ENCODE results near the gene TAS1R1. TPM values are rescaled to one million over a fixed set of nuclear protein-coding genes. Genes with fewer than 3 reads are reported as not detected.

TAS1R1 gene
- total and polyA plus RNA-seq, 9 of the 15 experiments (the other 6 are each of a cell fraction or from before 2014, with no cell fraction given), result 0.06 TPM; not detected in 8

DNA sequence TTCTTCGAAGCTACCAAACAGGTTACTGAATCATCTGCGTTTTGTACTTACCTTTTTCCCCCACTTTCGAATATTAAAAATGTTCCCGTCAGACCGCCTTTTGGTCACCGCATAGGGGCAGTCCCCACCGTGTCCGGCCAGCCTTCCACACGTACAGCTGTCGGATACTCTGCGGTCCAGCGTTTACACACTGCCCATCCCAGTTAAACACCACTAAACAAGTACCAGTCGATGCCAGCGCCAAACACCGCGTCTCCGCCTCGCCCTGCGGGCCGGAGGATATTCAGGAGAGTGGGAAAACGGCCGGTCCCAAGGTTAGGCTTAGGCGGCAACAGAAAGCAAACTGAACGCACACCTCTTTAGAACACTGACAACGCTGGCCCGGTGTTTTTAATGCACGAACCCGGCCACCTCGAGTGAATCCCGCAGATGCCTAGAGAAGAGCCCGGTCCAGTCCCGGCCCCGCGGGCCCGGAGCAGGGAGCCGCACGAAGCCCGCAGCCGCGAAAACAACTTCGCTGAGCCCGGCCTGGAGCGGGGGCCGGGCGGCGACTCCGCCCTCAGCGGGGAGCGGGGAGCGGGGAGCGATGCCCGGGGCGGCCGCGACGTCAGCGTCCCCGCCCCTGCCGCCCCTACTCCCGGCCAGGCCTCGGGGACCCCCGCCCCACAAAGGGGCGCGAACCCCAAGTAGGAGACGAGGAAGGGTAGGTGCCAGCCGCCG is 57.7 kb downstream of the TAS1R1 start (continued):
- TF ChIP-seq, protein P1, sequence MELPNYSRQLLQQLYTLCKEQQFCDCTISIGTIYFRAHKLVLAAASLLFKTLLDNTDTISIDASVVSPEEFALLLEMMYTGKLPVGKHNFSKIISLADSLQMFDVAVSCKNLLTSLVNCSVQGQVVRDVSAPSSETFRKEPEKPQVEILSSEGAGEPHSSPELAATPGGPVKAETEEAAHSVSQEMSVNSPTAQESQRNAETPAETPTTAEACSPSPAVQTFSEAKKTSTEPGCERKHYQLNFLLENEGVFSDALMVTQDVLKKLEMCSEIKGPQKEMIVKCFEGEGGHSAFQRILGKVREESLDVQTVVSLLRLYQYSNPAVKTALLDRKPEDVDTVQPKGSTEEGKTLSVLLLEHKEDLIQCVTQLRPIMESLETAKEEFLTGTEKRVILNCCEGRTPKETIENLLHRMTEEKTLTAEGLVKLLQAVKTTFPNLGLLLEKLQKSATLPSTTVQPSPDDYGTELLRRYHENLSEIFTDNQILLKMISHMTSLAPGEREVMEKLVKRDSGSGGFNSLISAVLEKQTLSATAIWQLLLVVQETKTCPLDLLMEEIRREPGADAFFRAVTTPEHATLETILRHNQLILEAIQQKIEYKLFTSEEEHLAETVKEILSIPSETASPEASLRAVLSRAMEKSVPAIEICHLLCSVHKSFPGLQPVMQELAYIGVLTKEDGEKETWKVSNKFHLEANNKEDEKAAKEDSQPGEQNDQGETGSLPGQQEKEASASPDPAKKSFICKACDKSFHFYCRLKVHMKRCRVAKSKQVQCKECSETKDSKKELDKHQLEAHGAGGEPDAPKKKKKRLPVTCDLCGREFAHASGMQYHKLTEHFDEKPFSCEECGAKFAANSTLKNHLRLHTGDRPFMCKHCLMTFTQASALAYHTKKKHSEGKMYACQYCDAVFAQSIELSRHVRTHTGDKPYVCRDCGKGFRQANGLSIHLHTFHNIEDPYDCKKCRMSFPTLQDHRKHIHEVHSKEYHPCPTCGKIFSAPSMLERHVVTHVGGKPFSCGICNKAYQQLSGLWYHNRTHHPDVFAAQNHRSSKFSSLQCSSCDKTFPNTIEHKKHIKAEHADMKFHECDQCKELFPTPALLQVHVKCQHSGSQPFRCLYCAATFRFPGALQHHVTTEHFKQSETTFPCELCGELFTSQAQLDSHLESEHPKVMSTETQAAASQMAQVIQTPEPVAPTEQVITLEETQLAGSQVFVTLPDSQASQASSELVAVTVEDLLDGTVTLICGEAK (IDR thresholded peaks at IDR 0.05), result peak; percentile 42
- TF ChIP-seq, protein P1 (CRISPR knock-in tag; IDR thresholded peaks at IDR 0.05), result no peak
- TF ChIP-seq RBM14 (IDR thresholded peaks at IDR 0.05; ENCODE audit: borderline replicate concordance, insufficient read depth, low read depth, low read length) (no peak), TAF7 (tag; IDR thresholded peaks at IDR 0.05) (no peak), ZBTB11 (CRISPR knock-in tag; IDR thresholded peaks at IDR 0.05) (no peak), GATAD2B (IDR thresholded peaks at IDR 0.05; ENCODE audit: borderline replicate concordance) (peak; percentile 86), NBN (IDR thresholded peaks at IDR 0.05; ENCODE audit: low read depth) (no peak; the same call in 1 of the 2 replicates), ZNF175 (CRISPR knock-in tag; IDR thresholded peaks at IDR 0.05; ENCODE audit: low read depth) (no peak), ZZZ3 (IDR thresholded peaks at IDR 0.05) (no peak)
- TF ChIP-seq, protein P2, sequence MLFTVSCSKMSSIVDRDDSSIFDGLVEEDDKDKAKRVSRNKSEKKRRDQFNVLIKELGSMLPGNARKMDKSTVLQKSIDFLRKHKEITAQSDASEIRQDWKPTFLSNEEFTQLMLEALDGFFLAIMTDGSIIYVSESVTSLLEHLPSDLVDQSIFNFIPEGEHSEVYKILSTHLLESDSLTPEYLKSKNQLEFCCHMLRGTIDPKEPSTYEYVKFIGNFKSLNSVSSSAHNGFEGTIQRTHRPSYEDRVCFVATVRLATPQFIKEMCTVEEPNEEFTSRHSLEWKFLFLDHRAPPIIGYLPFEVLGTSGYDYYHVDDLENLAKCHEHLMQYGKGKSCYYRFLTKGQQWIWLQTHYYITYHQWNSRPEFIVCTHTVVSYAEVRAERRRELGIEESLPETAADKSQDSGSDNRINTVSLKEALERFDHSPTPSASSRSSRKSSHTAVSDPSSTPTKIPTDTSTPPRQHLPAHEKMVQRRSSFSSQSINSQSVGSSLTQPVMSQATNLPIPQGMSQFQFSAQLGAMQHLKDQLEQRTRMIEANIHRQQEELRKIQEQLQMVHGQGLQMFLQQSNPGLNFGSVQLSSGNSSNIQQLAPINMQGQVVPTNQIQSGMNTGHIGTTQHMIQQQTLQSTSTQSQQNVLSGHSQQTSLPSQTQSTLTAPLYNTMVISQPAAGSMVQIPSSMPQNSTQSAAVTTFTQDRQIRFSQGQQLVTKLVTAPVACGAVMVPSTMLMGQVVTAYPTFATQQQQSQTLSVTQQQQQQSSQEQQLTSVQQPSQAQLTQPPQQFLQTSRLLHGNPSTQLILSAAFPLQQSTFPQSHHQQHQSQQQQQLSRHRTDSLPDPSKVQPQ (CRISPR knock-in tag; IDR thresholded peaks at IDR 0.05; ENCODE audit: borderline replicate concordance), result no peak
